GM19025 (cell line): ENCODE data around the gene GRM4.

Source experiments
- ATAC-seq: cut with Tn5 transposase; IDR thresholded peaks from one replicate; pipeline ENCODE4 v1.9.1; 2021; ENCODE audit warnings: mild to moderate bottlenecking, low read depth, moderate library complexity; ENCODE audit not compliant: unreplicated experiment

GRM4 gene

GRCh38 chr6:34092631-34093030, 53.3 kb downstream of the GRM4 start:
- no peak for ATAC-seq

GRCh38 chr6:34090935-34091334, 55.0 kb downstream of the GRM4 start:
- ATAC-seq: no peak

GRCh38 chr6:34090529-34090928, 55.4 kb downstream of the GRM4 start:
- ATAC-seq: no peak

- ATAC-seq: no peak
Measured at GRCh38 chr6:34086558-34086957, 59.3 kb downstream of the GRM4 start.

GRCh38 chr6:34085453-34086170, 60.3 kb downstream of the GRM4 start:
- ATAC-seq: no peak

- ATAC-seq: no peak
Measured at GRCh38 chr6:34084591-34085290, 61.1 kb downstream of the GRM4 start.

- no peak for ATAC-seq
Measured at GRCh38 chr6:34082864-34083626, 62.8 kb downstream of the GRM4 start.

- no peak for ATAC-seq
Measured at GRCh38 chr6:34082348-34082747, 63.5 kb downstream of the GRM4 start.

- ATAC-seq: no peak
Measured at GRCh38 chr6:34080357-34080756, 65.5 kb downstream of the GRM4 start.

GRCh38 chr6:34079899-34080298, 66.0 kb downstream of the GRM4 start:
- no peak for ATAC-seq

- ATAC-seq: no peak
Measured at GRCh38 chr6:34075906-34076305, 70.0 kb downstream of the GRM4 start.

- ATAC-seq: no peak
Measured at GRCh38 chr6:34074064-34074742, 71.7 kb downstream of the GRM4 start.

GRCh38 chr6:34073540-34073939, 72.3 kb downstream of the GRM4 start:
- no peak for ATAC-seq

GRCh38 chr6:34072727-34073126, 73.2 kb downstream of the GRM4 start:
- ATAC-seq: no peak

- ATAC-seq: no peak
Measured at GRCh38 chr6:34071884-34072379, 74.0 kb downstream of the GRM4 start.

- ATAC-seq: no peak
Measured at GRCh38 chr6:34071136-34071883, 74.6 kb downstream of the GRM4 start.

- ATAC-seq: no peak
Measured at GRCh38 chr6:34070315-34071135, 75.4 kb downstream of the GRM4 start.

GRCh38 chr6:34068462-34069044, 77.3 kb downstream of the GRM4 start:
- no peak for ATAC-seq

GRCh38 chr6:34067814-34068213, 78.1 kb downstream of the GRM4 start:
- ATAC-seq: no peak
